SU-DHL-6 (cell line): ENCODE data around the gene RNF2.
"Not testable (repeated sequence)": the region's sequence is repeated elsewhere in the genome, so short reads cannot be mapped to it uniquely, and the experiment has no call there.

ENCODE experiments used
- CTCF ChIP-seq: fragments of 200-600 bp; sonication (generic); IDR thresholded peaks from one replicate; pipeline ENCODE4 v1.5.1; 2017; ENCODE audit warnings: antibody characterized with exemption, mild to moderate bottlenecking, low read length, moderate library complexity; ENCODE audit not compliant: insufficient read depth, poor library complexity, severe bottlenecking
- EZH2phosphoT487 ChIP-seq: fragments of 200-600 bp; sonication (generic), shearing (Covaris generic); conservative IDR thresholded peaks from 2 replicates; pipeline ENCODE4 v1.6.1; 2018; ENCODE audit warnings: mild to moderate bottlenecking, antibody characterized with exemption, low read length, moderate library complexity, mixed read lengths

- TF ChIP-seq CTCF, EZH2phosphoT487: not testable (repeated sequence)
Measured at GRCh38 chr1:185001312-185001880, 44.0 kb upstream of the RNF2 start.
